Activated CD8-positive, alpha-beta memory T cell treated with anti-CD3 and anti-CD28 coated beads, Interleukin-2, amount 50 U/mL, for 24 hours (primary cell): ENCODE measurements around the gene ATR.

Source experiments
- DNase-seq: peaks from one replicate; pipeline ENCODE4 v3.0.0-alpha.2; 2020; ENCODE audit errors: extremely low read depth

ATR gene

GRCh38 chr3:142523921-142524566 is 54.5 kb downstream of the ATR start:
- no peak for DNase-seq

GRCh38 chr3:142509079-142509478 is 69.5 kb downstream of the ATR start:
- no peak for DNase-seq

- DNase-seq, result no peak
These were observed 71.3 kb downstream of the ATR start for GRCh38 chr3:142507241-142507640.

DNA sequence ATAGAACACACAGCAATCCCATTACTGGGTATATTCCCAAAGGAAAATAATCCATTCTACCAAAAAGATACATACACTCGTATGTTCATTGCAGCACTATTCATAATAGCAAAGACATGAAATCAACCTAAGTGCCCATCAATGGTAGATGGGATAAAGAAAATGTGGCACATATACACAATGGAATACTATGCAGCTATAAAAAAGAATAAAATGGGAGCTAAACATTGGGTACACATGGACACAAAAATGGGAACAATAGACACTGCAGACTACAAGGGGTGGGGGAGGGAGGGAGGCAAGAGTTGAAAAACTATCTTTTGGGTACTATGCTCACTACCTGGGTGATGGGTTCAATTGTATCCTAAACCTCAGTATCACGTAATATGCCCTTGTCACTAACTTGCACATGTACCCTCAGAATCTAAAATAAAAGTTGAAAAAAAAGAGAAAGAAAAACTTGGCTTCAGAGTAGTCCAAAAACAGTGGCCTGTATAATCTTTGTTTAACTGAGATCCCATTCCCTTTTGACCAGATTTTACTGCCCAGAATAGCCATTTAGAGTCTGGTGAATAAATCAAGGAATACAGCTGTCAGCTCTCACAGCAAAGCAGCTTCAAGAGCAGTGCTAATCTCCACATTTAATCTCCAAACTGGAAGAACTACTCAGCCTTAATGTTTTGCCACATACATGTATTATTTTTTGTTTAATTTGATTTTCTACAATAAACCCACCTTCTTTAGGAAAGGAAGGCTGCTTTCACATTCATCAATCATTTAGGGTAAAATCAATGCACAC is 76.1 kb downstream of the ATR start:
- no peak for DNase-seq

- DNase-seq, result no peak
These were observed 77.3 kb downstream of the ATR start for GRCh38 chr3:142501004-142501926.

DNA sequence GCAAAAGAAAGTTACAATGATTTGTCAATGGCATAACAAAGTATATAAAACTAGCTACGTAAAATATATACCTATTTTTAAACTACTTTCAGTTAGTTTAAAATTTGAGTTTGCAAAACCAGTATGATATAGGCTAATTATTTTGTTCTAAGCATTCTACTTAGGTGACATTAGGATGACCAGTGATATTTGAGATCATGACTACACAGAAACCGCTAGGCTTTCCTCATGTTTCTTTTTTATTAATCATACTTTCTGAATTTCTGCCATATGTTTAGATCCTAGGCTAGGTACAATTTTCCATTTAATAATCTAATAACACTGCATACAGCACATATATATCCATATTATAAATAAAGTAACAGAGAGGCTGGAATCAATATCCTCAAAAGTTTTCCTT is 78.3 kb downstream of the ATR start:
- DNase-seq, result no peak

DNA sequence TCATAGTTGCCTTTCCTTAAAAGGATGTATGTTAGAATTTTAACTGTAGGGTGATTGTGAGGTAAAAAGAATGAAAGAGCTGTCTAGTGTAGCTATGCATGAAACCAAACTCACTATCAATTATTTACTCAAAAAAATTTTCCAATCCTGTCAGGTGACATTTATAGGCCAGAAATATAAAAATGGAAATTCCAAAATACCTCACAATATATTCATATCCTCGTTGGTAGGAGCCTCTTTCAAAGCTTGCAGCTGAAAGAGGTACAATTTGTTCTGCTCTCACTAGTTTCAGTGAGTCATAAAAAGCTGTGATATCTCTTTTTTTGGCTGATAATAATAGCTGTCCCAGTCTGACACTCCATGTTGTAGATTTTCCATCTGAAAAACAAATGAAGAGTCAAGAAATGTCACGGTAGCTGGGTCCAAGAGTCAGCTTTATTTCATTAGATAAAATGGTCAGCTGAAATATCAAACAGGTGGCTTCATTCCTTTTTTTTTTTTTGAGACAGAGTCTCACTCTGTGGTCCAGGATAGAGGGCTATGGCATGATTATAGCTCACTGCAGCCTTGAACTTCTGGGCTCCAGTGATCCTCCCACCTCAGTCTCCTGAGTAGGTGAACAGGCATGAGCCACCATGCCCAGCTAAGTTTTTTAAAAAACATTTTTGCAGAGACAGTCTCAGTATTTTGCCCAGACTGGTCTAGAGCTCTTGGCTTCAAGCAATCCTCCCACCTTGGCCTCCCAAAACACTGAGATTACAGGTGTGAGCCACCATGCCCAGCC is 79.9 kb downstream of the ATR start:
- DNase-seq, result no peak

DNA sequence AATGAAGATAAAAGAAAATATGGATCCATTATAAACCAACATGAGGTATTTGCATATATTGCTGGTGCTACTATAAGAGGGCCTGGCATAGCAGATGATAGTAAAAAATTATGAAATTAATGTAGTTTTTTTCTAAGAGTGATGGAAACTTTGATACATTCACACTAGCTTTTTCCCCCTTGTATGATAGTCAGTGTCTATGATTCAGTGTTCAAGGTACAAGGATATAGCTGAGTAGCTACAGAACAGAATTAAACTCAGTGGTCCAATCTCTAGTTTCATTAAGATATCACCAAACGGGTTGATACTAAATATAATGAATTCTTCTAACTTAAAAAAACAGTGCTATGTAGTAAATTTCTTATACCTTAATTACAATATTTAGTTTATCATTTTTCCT is 80.8 kb downstream of the ATR start:
- no peak for DNase-seq

GRCh38 chr3:142495103-142495502 is 83.4 kb downstream of the ATR start:
- no peak for DNase-seq

- no peak for DNase-seq
These were observed 86.3 kb downstream of the ATR start for GRCh38 chr3:142492184-142492583.

DNA sequence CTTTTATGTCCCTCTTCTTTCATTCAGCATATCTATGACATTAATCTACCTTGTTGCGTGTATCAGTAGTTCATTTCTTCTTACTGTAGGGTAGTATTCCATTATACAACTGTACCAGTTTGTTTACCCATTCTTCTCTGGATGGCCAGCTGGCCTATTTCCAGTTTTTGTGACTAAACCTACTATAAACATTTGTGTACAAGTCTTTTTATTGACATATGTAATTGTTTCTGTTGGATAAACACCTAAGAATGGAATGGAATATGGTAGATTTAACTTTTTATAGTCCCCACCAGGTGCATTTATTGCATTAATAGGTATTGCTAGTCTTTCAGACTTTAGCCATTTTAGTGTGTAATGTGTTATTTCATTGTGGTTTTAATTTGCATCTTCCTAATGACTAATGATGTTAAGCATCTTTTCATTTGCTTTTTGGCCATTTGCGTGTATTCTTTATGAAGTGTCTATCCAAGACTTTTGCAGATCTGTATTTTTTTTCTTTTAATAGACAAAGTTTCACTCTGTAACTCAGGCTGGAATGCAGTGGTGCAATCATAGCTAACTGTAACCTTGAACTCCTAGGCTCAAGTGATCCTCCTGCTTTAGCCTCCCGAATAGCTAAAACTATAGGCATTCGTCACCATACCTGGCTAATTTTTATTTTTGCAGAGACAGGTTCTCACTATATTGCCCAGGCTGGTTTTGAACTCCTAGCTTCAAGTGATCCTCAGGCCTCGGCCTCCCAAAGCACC is 88.8 kb downstream of the ATR start:
- no peak for DNase-seq

DNA sequence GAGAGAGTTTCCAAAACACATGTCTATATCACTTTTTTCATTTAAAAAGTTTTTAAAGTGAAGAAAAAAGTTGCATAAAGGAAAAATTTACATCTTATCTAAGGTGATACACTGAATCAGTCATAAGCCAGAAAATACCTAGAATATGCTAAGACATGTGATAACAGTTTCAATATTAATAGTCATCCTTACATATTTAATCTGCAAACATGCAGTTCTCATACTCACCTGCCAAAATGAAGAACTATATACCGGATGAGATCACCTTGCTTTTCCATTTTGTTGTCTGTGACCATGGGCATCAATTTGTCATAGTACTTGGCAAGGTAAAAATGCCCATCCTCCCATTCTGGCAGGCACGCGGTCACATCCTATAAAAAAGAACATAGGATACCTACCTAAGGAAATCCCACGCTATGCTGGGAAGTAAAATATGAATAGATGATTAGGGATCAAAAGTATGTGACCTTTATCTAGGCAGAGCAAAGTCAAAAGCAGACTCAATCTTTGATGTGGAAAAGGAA is 93.6 kb downstream of the ATR start:
- DNase-seq, result no peak

GRCh38 chr3:142481196-142481595 is 97.3 kb downstream of the ATR start:
- DNase-seq, result no peak

DNA sequence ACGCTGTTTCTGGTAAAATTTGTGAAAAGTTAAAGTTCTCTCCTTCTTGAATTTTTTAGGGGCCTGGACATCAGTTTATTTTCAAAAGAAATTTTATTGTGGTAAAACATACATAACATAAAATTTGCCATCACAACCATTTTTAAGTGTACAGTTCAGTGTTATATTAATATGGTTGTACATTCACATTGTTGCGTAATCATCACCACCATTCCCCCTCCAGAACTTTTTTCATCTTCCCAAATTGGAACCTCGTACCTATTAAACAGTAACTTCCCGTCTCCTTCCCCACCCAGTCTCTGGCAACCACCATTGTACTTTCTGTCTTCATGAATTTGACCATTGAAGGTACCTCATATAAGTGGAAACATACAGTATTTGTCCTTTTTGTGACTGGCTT is 107.7 kb downstream of the ATR start:
- no peak for DNase-seq

- DNase-seq, result no peak
These were observed 110.1 kb downstream of the ATR start for GRCh38 chr3:142468456-142468855.

DNA sequence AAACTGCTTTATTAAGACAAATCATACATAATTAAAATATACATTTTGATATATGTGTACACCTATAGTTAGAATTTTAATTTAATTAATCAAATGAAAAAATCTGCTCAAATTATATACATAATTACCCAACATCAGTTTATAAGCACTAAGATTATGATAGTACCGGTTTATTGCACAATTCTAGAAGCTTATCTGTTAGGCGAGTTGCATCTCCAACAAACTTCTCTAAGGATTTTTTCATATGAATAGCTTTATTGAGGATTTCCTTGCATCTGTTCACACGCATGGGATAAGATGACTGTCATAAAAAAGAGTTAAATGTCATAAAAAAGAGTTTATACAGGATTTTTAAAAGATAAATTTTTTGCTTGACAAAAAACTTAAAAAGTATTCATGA is 110.8 kb downstream of the ATR start:
- DNase-seq, result no peak

- DNase-seq, result no peak
These were observed 117.8 kb downstream of the ATR start for GRCh38 chr3:142460689-142461088.

DNA sequence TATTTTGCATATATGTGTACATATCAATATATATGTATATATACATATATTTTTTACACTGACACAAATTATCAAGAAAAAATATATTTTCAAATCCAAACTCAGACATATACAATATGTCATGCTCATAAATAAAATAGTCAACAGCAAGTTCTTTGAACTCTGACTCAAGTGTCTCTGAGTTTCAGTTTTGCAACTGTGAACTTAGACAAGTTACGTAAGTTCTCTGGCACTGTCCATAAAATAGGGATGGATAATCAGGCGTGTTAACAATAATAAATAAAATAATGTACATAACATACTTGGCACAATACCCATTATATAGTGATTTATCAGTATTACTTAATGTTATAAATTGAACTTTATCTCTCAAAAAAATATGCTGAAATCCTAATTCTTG is 118.6 kb downstream of the ATR start:
- DNase-seq, result no peak

- no peak for DNase-seq
These were observed 119.4 kb downstream of the ATR start for GRCh38 chr3:142459096-142459495.

DNA sequence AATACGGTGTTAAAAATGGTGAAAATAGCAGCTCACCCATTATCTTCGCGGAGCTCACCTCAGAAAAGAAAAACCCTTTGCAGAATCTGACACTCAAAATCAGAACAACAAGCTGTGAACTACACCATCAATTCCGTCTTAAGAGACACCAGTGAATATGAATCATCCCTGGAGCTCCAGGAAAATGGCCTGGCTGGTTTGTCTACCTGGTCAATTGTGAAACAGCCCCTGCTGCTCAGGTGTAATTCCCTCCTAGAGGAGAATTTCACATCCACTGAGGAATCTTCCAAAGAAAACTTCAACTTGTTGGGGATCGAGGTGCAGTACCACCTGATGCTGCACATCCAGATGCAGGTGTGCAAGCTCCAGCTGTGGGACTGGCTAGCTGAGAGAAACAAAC is 127.7 kb downstream of the ATR start:
- no peak for DNase-seq

- DNase-seq, result no peak
These were observed 128.3 kb downstream of the ATR start for GRCh38 chr3:142450189-142450588.
